Stimulated activated CD8-positive, alpha-beta memory T cell treated with anti-CD3 and anti-CD28 coated beads, Interleukin-4, amount 100 ng/mL, for 24 hours (primary cell): ENCODE data around the gene CPLX4.
A peak's percentile ranks its signal among the peaks of the same experiment; 100 is the strongest.

Experiments used
- DNase-seq: peaks from one replicate; pipeline ENCODE4 v3.0.0-alpha.2; 2020; ENCODE audit warnings: low read depth

Gene CPLX4, protein sequence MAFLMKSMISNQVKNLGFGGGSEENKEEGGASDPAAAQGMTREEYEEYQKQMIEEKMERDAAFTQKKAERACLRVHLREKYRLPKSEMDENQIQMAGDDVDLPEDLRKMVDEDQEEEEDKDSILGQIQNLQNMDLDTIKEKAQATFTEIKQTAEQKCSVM

GRCh38 chr18:59318460-59319050 is at the start of gene CPLX4:
Gene CPLX4 (minus strand): TSS chr18:59318649. CDS start chr18:59318462, 187 bp downstream.
- no peak for DNase-seq

GRCh38 chr18:59360381-59360780 is 41.9 kb upstream of the CPLX4 start:
- DNase-seq, result no peak

GRCh38 chr18:59359576-59359952 is 41.1 kb upstream of the CPLX4 start:
- DNase-seq, result no peak

DNA sequence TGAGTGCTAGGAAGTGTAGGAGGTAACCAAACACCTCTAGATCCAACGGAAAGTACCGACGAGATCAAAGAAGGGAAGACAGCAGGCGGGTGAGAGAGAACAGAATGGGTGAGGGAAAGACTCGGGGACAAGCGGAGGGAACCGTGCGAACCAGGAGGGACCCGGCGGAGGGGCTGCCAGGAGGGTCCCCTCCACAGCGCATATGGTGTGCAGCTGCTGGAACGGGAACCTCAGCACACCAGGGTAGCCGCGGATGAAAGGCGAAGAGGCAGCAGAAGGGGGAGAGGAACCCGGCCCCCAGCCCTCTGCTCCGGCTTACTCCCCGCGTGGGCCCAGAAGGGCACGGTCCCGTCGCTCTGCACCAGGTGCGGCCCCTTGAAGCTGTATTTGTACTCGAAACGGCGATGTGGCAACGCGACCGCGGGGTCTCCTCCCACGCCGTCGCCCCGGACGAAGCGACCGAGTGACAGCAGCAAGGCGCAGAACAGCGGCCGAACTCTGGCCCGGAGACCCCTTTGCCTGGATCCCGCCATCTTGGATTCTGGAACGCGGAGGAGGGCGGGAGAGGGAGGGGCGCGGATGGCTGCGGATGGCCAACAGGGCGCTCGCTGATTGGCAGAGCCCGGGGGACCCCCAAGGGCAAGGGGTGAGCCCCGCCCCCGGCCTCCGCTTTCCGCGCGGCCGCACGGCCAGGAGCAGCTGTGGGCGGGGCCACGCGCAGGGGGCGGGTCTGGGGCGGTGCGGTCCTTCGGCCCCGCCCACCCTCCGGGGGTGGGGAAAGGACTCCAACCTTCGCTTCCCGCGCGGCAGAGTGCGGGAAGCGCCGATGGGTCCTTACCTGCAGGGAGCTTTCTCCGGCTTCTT is 40.5 kb upstream of the CPLX4 start, which contains the start of gene LMAN1:
Gene LMAN1 (minus strand): TSS at position 554 of the 864 bp plus-strand sequence. CDS start 21 bp downstream, at position 533.
- DNase-seq, result peak; percentile 95

DNA sequence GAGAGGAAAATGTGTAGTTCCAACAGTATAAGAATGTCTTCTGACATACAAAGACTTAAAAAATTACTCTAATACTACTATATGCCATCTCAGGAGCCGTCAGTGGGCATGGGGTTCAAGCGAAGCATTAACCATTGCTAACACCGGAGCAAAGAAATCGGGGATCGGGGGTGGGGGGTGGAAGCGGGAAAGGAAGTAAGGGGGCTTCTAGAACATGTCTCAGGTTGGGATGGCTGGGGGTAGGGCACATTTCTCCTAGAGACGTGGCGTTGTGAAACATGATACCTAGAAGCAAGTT is 39.9 kb upstream of the CPLX4 start:
- DNase-seq, result peak; percentile 5

GRCh38 chr18:59357928-59358327 is 39.5 kb upstream of the CPLX4 start:
- DNase-seq, result no peak

DNA sequence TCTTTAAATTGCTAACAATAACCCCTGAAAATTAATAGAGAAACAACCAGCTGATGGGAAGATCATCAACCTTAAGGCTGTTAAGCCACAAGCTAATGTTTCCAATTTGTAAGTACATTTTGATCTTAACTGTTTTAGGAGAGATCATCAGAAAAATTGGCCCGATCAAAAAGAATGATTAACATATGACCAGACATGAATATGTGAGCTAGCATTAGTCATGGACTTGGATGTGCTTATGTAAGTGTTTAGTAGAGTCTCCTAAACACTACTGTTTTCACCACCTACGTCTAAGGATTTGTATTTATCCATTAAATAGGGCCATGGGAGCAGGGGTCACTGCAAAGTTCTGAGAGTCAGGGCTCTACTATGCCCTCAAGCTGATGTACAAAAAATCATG is 36.3 kb upstream of the CPLX4 start:
- DNase-seq, result no peak

- no peak for DNase-seq
Observed at GRCh38 chr18:59353079-59353680, 34.7 kb upstream of the CPLX4 start.

DNA sequence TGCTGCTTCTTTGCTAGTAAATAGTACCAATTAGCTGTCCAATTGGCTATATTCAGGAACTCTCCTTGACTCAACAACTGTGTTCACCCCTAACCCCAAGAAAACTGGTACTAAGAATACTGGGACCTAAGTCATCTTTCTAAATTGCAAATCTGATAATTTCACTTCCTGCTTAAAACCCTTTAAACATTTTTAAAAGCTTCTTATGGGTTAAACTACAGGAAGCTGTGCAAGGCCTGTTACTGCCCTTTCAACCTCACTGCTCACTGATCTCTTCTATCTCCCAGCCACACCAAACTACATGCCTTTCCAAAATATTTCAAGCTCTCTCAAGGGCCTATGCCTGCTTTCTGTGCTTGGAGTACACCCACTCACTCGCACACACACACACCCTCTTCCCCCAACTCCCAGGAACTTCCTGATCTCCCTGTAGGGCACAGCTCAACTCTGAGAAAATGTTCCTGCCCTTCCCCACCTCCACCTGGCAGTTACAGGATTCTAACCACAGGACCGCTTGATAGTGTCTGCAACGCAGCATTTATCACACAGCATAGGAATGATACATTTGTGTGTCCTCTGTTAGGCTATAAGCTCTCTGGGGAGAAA is 33.9 kb upstream of the CPLX4 start:
- no peak for DNase-seq

DNA sequence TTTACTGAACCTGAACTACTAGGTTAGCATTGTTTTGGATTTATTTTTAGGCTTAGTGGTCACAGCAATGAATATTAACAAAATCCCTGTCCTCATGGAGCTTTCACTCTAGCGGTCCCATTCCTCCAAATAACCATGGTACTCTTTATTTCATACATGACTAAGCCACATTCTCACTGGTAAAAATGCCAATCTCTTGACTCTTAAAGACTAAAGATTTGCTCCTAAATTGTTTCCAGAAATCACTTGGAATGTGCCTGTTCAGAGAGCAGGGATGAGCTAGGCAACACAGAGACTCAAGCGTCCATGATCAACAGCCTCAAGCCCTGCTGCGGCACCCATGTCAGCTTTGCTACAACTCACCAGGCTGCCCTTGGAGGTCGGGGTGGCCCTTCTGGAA is 27.1 kb upstream of the CPLX4 start:
- no peak for DNase-seq

DNA sequence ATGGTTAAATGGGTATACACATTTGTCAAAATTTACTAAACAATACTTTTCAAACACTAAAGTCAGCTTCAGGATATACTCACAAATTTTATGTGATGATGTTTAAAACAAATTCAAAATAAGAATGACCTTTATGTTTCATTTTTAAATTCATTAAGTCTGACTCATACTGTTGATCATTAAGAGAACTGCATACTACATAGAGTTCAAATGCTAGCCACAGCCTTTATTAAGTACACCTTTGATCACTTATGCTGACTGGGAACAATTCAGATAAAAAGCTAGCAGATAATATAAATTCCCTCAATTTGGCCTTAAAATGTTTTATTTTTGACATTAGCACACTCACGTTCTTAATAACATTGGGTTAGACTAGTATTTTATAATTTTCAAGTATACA is 26.5 kb upstream of the CPLX4 start:
- no peak for DNase-seq

GRCh38 chr18:59343926-59344325 is 25.5 kb upstream of the CPLX4 start:
- no peak for DNase-seq

DNA sequence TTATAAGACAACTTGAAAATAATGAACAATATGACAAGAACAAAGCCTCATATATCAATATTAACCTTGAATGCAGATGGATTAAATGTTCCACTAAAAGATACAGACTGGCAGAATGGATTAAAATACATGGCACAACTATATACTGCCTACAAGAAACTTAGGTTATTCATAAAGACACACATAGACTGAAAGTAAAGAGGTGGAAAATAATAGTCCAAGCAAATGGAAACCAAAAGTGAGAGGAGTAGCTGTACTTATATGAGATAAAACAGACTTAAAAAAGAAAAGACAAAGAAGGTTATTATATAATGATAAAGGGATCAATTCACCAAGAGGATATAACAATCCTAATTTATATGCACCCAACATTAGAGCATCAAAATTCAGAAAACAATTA is 22.4 kb upstream of the CPLX4 start:
- DNase-seq, result no peak

- DNase-seq, result no peak
Observed at GRCh38 chr18:59340312-59340711, 21.9 kb upstream of the CPLX4 start.

- DNase-seq, result no peak
Observed at GRCh38 chr18:59332986-59333385, 14.5 kb upstream of the CPLX4 start.

GRCh38 chr18:59328683-59329082 is 10.2 kb upstream of the CPLX4 start:
- DNase-seq, result no peak

GRCh38 chr18:59325965-59326364 is 7.5 kb upstream of the CPLX4 start:
- DNase-seq, result no peak

- no peak for DNase-seq
Observed at GRCh38 chr18:59324623-59324971, 6.1 kb upstream of the CPLX4 start.

- DNase-seq, result no peak
Observed at GRCh38 chr18:59323931-59324622, 5.6 kb upstream of the CPLX4 start.

DNA sequence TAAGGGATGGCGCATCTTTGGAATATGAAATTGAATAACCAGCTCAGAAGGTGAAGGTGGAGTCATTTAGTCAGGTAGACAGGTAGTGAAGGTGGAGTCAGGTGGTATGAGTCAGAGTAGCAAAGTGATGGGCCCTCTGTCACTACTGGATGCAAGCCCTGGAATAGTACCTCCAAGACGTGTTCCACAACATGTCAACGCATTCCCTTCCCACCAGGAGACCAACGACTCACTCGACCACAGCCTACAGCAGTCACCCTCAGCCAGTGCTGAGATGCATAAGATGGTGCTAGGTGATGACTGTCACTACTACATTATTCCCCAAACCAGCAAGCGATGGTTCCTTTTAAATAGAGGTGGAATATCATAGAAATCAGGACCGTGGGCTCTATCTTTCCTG is 6.8 kb downstream of the CPLX4 start:
- DNase-seq, result no peak

DNA sequence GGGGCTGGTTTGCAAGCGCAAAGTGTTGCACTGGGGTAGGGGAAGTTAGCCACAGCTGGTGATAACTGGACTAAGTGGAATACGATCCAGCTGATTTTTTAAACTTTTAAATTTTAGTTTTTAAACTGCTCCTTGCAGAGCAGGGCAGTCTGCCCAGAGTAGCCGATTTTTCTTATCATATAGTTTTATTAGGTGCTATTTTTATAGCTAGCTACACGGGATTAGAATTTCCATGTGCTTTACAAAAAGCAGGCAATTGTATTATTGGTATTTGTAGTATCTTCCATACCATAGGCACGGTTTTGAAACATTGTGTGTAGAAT is 9.6 kb downstream of the CPLX4 start:
- DNase-seq, result no peak

GRCh38 chr18:59308248-59308937 is 10.1 kb downstream of the CPLX4 start:
- DNase-seq, result peak; percentile 50
